CD1c-positive myeloid dendritic cell (primary cell): ENCODE measurements around the gene ELL2.
"Not testable (repeated sequence)": the region's sequence is repeated elsewhere in the genome, so short reads cannot be mapped to it uniquely, and the experiment has no call there.

ENCODE experiments used
- DNase-seq: peaks from one replicate; pipeline ENCODE4 v3.0.0-alpha.2; 2016; ENCODE audit errors: extremely low spot score

The ELL2 gene

GRCh38 chr5:95930141-95930930, 31.3 kb downstream of the ELL2 start:
- no peak for DNase-seq

GRCh38 chr5:95928724-95929253, 32.9 kb downstream of the ELL2 start:
- DNase-seq: no peak

GRCh38 chr5:95927927-95928723, 33.5 kb downstream of the ELL2 start:
- no peak for DNase-seq

- DNase-seq: not testable (repeated sequence)
Observed at GRCh38 chr5:95927300-95927699, 34.4 kb downstream of the ELL2 start.

GRCh38 chr5:95925939-95926338, 35.7 kb downstream of the ELL2 start:
- DNase-seq: no peak

- DNase-seq: no peak
Observed at GRCh38 chr5:95925378-95925744, 36.3 kb downstream of the ELL2 start.

- peak; percentile 65 for DNase-seq
Observed at GRCh38 chr5:95924720-95925377, 36.8 kb downstream of the ELL2 start.

- peak; percentile 66 for DNase-seq
Observed at GRCh38 chr5:95923918-95924544, 37.6 kb downstream of the ELL2 start.

GRCh38 chr5:95922798-95923197, 38.9 kb downstream of the ELL2 start:
- DNase-seq: no peak

- DNase-seq: no peak
Observed at GRCh38 chr5:95921501-95921900, 40.1 kb downstream of the ELL2 start.

- DNase-seq: no peak
Observed at GRCh38 chr5:95920822-95921221, 40.8 kb downstream of the ELL2 start.

- DNase-seq: peak; percentile 56
Observed at GRCh38 chr5:95919658-95920057, 42.0 kb downstream of the ELL2 start.

GRCh38 chr5:95918421-95919006, 43.1 kb downstream of the ELL2 start:
- no peak for DNase-seq

GRCh38 chr5:95917207-95917606, 44.4 kb downstream of the ELL2 start:
- DNase-seq: no peak

- peak; percentile 29 for DNase-seq
Observed at GRCh38 chr5:95916687-95917085, 45.0 kb downstream of the ELL2 start.

GRCh38 chr5:95915999-95916686, 45.5 kb downstream of the ELL2 start:
- peak; percentile 30 for DNase-seq

GRCh38 chr5:95913663-95914062, 48.0 kb downstream of the ELL2 start:
- no peak for DNase-seq

GRCh38 chr5:95912029-95912428, 49.6 kb downstream of the ELL2 start:
- no peak for DNase-seq

- no peak for DNase-seq
Observed at GRCh38 chr5:95910521-95910920, 51.1 kb downstream of the ELL2 start.

GRCh38 chr5:95909738-95910137, 51.9 kb downstream of the ELL2 start:
- no peak for DNase-seq

- DNase-seq: no peak
Observed at GRCh38 chr5:95908799-95909198, 52.9 kb downstream of the ELL2 start.
